GM12864 (cell line): ENCODE results near the gene LRRC32.

Experiments used
- DNase-seq: peaks from one replicate; pipeline ENCODE4 v3.0.0-alpha.2; 2011; ENCODE audit warnings: low read depth
- H3K4me3 ChIP-seq: 2 replicates; pipeline ENCODE4 v1.5.1; 2011; ENCODE audit warnings: mild to moderate bottlenecking, low read depth, low read length, control low read depth
- CTCF ChIP-seq: IDR thresholded peaks from 2 replicates; pipeline ENCODE4 v1.5.1; 2011; ENCODE audit warnings: low read depth, mild to moderate bottlenecking, moderate library complexity, low read length, control low read depth, inconsistent platforms; ENCODE audit errors: missing control alignments

LRRC32 gene

GRCh38 chr11:76699451-76700091 lies 29.0 kb upstream of the LRRC32 start:
- H3K4me3 ChIP-seq, result no peak overlapping the region
- TF ChIP-seq CTCF, result no peak
- DNase-seq, result no peak

- H3K4me3 ChIP-seq, result no peak overlapping the region
- no peak for DNase-seq
- peak; percentile 43 for TF ChIP-seq CTCF
Measured at GRCh38 chr11:76698321-76699043, 27.9 kb upstream of the LRRC32 start.

GRCh38 chr11:76696756-76697155 lies 26.2 kb upstream of the LRRC32 start:
- DNase-seq, result no peak
- H3K4me3 ChIP-seq, result no peak overlapping the region
- no peak for TF ChIP-seq CTCF

- DNase-seq, result no peak
- TF ChIP-seq CTCF, result no peak
- H3K4me3 ChIP-seq, result no peak overlapping the region
Measured at GRCh38 chr11:76695771-76696170, 25.2 kb upstream of the LRRC32 start.

GRCh38 chr11:76695133-76695532 lies 24.6 kb upstream of the LRRC32 start:
- no peak overlapping the region for H3K4me3 ChIP-seq
- no peak for TF ChIP-seq CTCF
- DNase-seq, result no peak

- H3K4me3 ChIP-seq, result no peak overlapping the region
- TF ChIP-seq CTCF, result no peak
- DNase-seq, result no peak
Measured at GRCh38 chr11:76694664-76695063, 24.1 kb upstream of the LRRC32 start.

- no peak for TF ChIP-seq CTCF
- H3K4me3 ChIP-seq, result no peak overlapping the region
- DNase-seq, result no peak
Measured at GRCh38 chr11:76693806-76694205, 23.3 kb upstream of the LRRC32 start.
